ENCODE data around the gene S100A3.
"Not testable (repeated sequence)": the region's sequence is repeated elsewhere in the genome, so short reads cannot be mapped to it uniquely, and the experiment has no call there.

Gene S100A3

GRCh38 chr1:153520818-153521476 is 28.1 kb downstream of the S100A3 start:
- DNase-seq (ENCODE audit: insufficient read length, low spot score) (no peak), FAIRE-seq (no peak)
- TF ChIP-seq CTCF (IDR thresholded peaks at IDR 0.05; ENCODE audit: insufficient read depth, missing control alignments), result no peak

GRCh38 chr1:153520137-153520691 is 28.8 kb downstream of the S100A3 start:
- DNase-seq (ENCODE audit: insufficient read length, low spot score); FAIRE-seq: not testable (repeated sequence)

GRCh38 chr1:153519242-153519641 is 29.8 kb downstream of the S100A3 start:
- DNase-seq (ENCODE audit: insufficient read length, low spot score), result no peak
- TF ChIP-seq CTCF (IDR thresholded peaks at IDR 0.05; ENCODE audit: insufficient read depth, missing control alignments), result no peak
- FAIRE-seq, result no peak

GRCh38 chr1:153515504-153516394 is 33.3 kb downstream of the S100A3 start:
- TF ChIP-seq CTCF (IDR thresholded peaks at IDR 0.05; ENCODE audit: insufficient read depth, missing control alignments), result no peak
- DNase-seq (ENCODE audit: insufficient read length, low spot score) (no peak), FAIRE-seq (no peak)

GRCh38 chr1:153513666-153514065 is 35.4 kb downstream of the S100A3 start:
- DNase-seq (ENCODE audit: insufficient read length, low spot score) (no peak), FAIRE-seq (no peak)
- no peak for TF ChIP-seq CTCF (IDR thresholded peaks at IDR 0.05; ENCODE audit: insufficient read depth, missing control alignments)

DNA sequence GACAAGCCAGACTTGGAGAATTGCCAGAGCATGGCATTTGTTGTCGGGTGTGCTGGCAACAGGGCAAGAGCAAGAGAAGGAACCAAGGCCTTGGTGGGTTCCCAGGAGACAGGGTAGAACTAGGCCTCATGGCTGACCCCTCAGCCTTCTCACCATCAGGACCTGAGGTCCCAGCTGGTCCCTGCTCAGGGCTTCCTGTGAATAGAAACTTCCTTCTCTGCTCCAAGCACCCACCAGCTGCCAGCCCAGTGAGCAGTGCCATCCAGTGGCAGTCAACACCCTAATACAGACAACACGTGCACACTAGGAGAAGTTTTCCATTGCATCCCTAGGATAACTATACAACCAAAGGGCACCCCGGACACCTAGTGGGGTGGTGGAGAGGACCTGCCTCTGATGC is 36.0 kb downstream of the S100A3 start:
- FAIRE-seq, result no peak
- no peak for DNase-seq (ENCODE audit: insufficient read length, low spot score)
- TF ChIP-seq CTCF (IDR thresholded peaks at IDR 0.05; ENCODE audit: insufficient read depth, missing control alignments), result no peak

DNA sequence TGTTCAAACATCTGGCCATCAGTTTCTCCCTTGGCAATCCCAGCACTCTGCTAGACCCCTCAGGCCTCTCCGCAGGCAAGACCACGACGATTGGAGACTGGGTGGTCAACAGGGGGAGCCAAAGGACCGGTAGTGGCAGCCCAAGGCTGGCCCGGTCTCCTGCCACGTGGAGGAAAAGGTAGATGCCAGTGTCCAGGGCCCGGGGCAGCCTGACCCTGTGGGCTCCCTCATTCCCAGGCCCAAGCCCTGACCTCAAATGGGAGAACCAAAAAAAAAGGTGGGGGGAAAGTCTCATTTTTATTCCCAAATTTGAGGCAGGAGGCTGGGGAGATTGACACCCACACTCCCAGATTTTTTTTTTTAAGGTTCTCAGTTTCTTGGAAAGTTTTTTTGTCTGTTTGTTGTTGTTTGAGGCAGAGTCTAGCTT is 38.1 kb downstream of the S100A3 start:
- DNase-seq (ENCODE audit: insufficient read length, low spot score) (peak; percentile 86), FAIRE-seq (no peak)
- peak; percentile 99 for TF ChIP-seq CTCF (IDR thresholded peaks at IDR 0.05; ENCODE audit: insufficient read depth, missing control alignments)

Data from D721Med (cell line).